HEK293 (cell line): ENCODE measurements around the gene DCLRE1C.

ENCODE experiments used
- CTCF ChIA-PET: fragments of 350-600 bp; formaldehyde crosslinking; extraction: SDS; loops from one replicate; lab custom pipeline; 2021; ENCODE audit warnings: antibody characterized with exemption; lab: Yijun Ruan, JAX
- POLR2A ChIA-PET: fragments of 300-600 bp; formaldehyde crosslinking; extraction: SDS; loops from one replicate; lab custom pipeline; 2020; ENCODE audit warnings: antibody characterized with exemption, inconsistent platforms; lab: Yijun Ruan, JAX
- H3K27ac ChIP-seq: fragments of 200-500 bp; sonication (Bioruptor generic); 2 replicates; pipeline ENCODE4 v1.5.1; 2014; ENCODE audit warnings: low read depth, low read length, control low read depth, inconsistent platforms; ENCODE audit errors: extremely low read depth
- H3K36me3 ChIP-seq, 2 experiments: fragments of 200-500 bp in 1 of 2; sonication (Bioruptor generic) in 1 of 2; 1 replicate in 1 of 2; 2 replicates in 1 of 2; pipeline ENCODE4 v1.5.1; 2014 to 2017; ENCODE audit warnings: inconsistent platforms in 2 of 2, low read length in 2 of 2; ENCODE audit not compliant: control insufficient read depth in 2 of 2, insufficient read depth in 1 of 2
- H3K4me1 ChIP-seq: fragments of 200-500 bp; sonication (Bioruptor generic); 2 replicates; pipeline ENCODE4 v1.5.1; 2014; ENCODE audit warnings: mild to moderate bottlenecking, low read length, inconsistent platforms; ENCODE audit not compliant: control insufficient read depth, insufficient read depth
- H3K4me3 ChIP-seq: 2 replicates; pipeline ENCODE4 v1.5.1; 2011; ENCODE audit warnings: low read depth, mild to moderate bottlenecking, control low read depth, low read length, moderate library complexity
- H3K9me3 ChIP-seq: fragments of 200-500 bp; sonication (Bioruptor generic); 2 replicates; pipeline ENCODE4 v1.5.1; 2014; ENCODE audit warnings: low read depth, low read length, inconsistent platforms; ENCODE audit not compliant: control insufficient read depth, insufficient read depth
- GLI4 ChIP-seq: fragments of 450-650 bp; formaldehyde crosslinking; IDR thresholded peaks from 2 replicates; pipeline ENCODE4 v1.5.1; 2016; ENCODE audit warnings: missing biosample characterization, missing genetic modification characterization
- KLF1 ChIP-seq: fragments of 450-650 bp; formaldehyde crosslinking; IDR thresholded peaks from 2 replicates; pipeline ENCODE4 v1.5.1; 2016; ENCODE audit warnings: missing biosample characterization, missing genetic modification characterization
- KLF7 ChIP-seq: fragments of 450-650 bp; formaldehyde crosslinking; IDR thresholded peaks from 2 replicates; pipeline ENCODE4 v1.5.1; 2016; ENCODE audit warnings: missing biosample characterization, missing genetic modification characterization, borderline replicate concordance
- PRDM1 ChIP-seq: fragments of 450-650 bp; formaldehyde crosslinking; IDR thresholded peaks from 2 replicates; pipeline ENCODE4; 2016; ENCODE audit warnings: missing biosample characterization, missing genetic modification characterization
- SALL2 ChIP-seq: fragments of 450-650 bp; formaldehyde crosslinking; IDR thresholded peaks from 2 replicates; pipeline ENCODE4 v1.5.0; 2017; ENCODE audit warnings: missing biosample characterization, mild to moderate bottlenecking, missing genetic modification characterization, borderline replicate concordance
- SCRT1 ChIP-seq: fragments of 450-650 bp; formaldehyde crosslinking; IDR thresholded peaks from 2 replicates; pipeline ENCODE4 v1.5.1; 2016; ENCODE audit warnings: missing biosample characterization, missing genetic modification characterization, borderline replicate concordance
- TCF7L2 ChIP-seq: IDR thresholded peaks from 2 replicates; pipeline ENCODE4 v1.6.1; 2011; ENCODE audit warnings: low read depth, mild to moderate bottlenecking, inconsistent platforms, low read length, moderate library complexity, borderline replicate concordance
- TRIM28 ChIP-seq: IDR thresholded peaks from 2 replicates; pipeline ENCODE4 v1.6.1; 2011; ENCODE audit warnings: low read length, control low read depth, borderline replicate concordance
- ZBTB1 ChIP-seq: fragments of 450-650 bp; formaldehyde crosslinking; IDR thresholded peaks from 2 replicates; pipeline ENCODE4 v1.5.1; 2016; ENCODE audit warnings: missing biosample characterization, missing genetic modification characterization
- ZFP3 ChIP-seq: fragments of 450-650 bp; formaldehyde crosslinking; IDR thresholded peaks from 2 replicates; pipeline ENCODE4 v1.5.1; 2016; ENCODE audit warnings: low read depth, missing biosample characterization, missing genetic modification characterization
- ZFP41 ChIP-seq: fragments of 450-650 bp; formaldehyde crosslinking; IDR thresholded peaks from 2 replicates; pipeline ENCODE4 v1.5.1; 2016; ENCODE audit warnings: missing biosample characterization, missing genetic modification characterization, borderline replicate concordance
- ZNF10 ChIP-seq: fragments of 450-650 bp; formaldehyde crosslinking; IDR thresholded peaks from 2 replicates; pipeline ENCODE4 v1.5.1; 2017; ENCODE audit warnings: missing biosample characterization, missing genetic modification characterization
- ZNF133 ChIP-seq: fragments of 450-650 bp; formaldehyde crosslinking; IDR thresholded peaks from 2 replicates; pipeline ENCODE4 v1.5.1; 2016; ENCODE audit warnings: missing biosample characterization, missing genetic modification characterization
- ZNF169 ChIP-seq: fragments of 450-650 bp; formaldehyde crosslinking; IDR thresholded peaks from 2 replicates; pipeline ENCODE4 v1.5.1; 2016; ENCODE audit warnings: missing biosample characterization, missing genetic modification characterization
- ZNF266 ChIP-seq: fragments of 450-650 bp; formaldehyde crosslinking; IDR thresholded peaks from 2 replicates; pipeline ENCODE4 v1.5.1; 2016; ENCODE audit warnings: missing biosample characterization, missing genetic modification characterization, low read depth
- ZNF274 ChIP-seq, 2 experiments: fragments of 200-500 bp in 1 of 2; fragments of 450-650 bp in 1 of 2; sonication (Bioruptor generic) in 1 of 2; formaldehyde crosslinking in 1 of 2; IDR thresholded peaks; 2 replicates each; pipeline versions ENCODE4 v1.5.1 to v1.6.1; 2014 to 2016; ENCODE audit warnings: borderline replicate concordance in 1 of 2, inconsistent platforms in 1 of 2, low read length in 1 of 2, missing biosample characterization in 1 of 2, missing genetic modification characterization in 1 of 2
- ZNF324 ChIP-seq: fragments of 450-650 bp; formaldehyde crosslinking; IDR thresholded peaks from 2 replicates; pipeline ENCODE4 v1.5.1; 2016; ENCODE audit warnings: missing biosample characterization, missing genetic modification characterization
- ZNF366 ChIP-seq: fragments of 450-650 bp; formaldehyde crosslinking; conservative IDR thresholded peaks from 2 replicates; pipeline ENCODE4 v1.5.1; 2016; ENCODE audit warnings: missing biosample characterization, missing genetic modification characterization
- ZNF596 ChIP-seq: fragments of 450-650 bp; IDR thresholded peaks from 2 replicates; pipeline ENCODE4 v1.5.0; 2018; ENCODE audit warnings: missing biosample characterization, mild to moderate bottlenecking, missing genetic modification characterization, moderate library complexity
- ZNF654 ChIP-seq: fragments of 450-650 bp; formaldehyde crosslinking; IDR thresholded peaks from 2 replicates; pipeline ENCODE4 v1.5.1; 2016; ENCODE audit warnings: low read depth, missing biosample characterization, missing genetic modification characterization
- ZNF776 ChIP-seq: fragments of 450-650 bp; formaldehyde crosslinking; IDR thresholded peaks from 2 replicates; pipeline ENCODE4 v1.5.0; 2017; ENCODE audit warnings: missing biosample characterization, missing genetic modification characterization, borderline replicate concordance
- ZNF785 ChIP-seq: fragments of 450-650 bp; formaldehyde crosslinking; IDR thresholded peaks from 2 replicates; pipeline ENCODE4 v1.5.1; 2016; ENCODE audit warnings: missing biosample characterization, missing genetic modification characterization
- ZNF791 ChIP-seq: fragments of 450-650 bp; formaldehyde crosslinking; IDR thresholded peaks from 2 replicates; pipeline ENCODE4 v1.5.1; 2016; ENCODE audit warnings: missing biosample characterization, missing genetic modification characterization
- ZSCAN23 ChIP-seq: fragments of 450-650 bp; formaldehyde crosslinking; IDR thresholded peaks from 2 replicates; pipeline ENCODE4 v1.5.1; 2016; ENCODE audit warnings: missing biosample characterization, missing genetic modification characterization
- TF ChIP-seq, protein P1 (sequence below): fragments of 450-650 bp; formaldehyde crosslinking; IDR thresholded peaks from 2 replicates; pipeline ENCODE4 v1.5.1; 2016; ENCODE audit warnings: missing biosample characterization, missing genetic modification characterization
- TF ChIP-seq, protein P2 (sequence below): fragments of 450-650 bp; formaldehyde crosslinking; IDR thresholded peaks from 2 replicates; pipeline ENCODE4 v1.5.1; 2016; ENCODE audit warnings: missing biosample characterization, missing genetic modification characterization
- TF ChIP-seq, protein P3 (sequence below): fragments of 450-650 bp; formaldehyde crosslinking; IDR thresholded peaks from 2 replicates; pipeline ENCODE4 v1.5.1; 2016; ENCODE audit warnings: missing biosample characterization, missing genetic modification characterization, borderline replicate concordance

The DCLRE1C gene

DNA sequence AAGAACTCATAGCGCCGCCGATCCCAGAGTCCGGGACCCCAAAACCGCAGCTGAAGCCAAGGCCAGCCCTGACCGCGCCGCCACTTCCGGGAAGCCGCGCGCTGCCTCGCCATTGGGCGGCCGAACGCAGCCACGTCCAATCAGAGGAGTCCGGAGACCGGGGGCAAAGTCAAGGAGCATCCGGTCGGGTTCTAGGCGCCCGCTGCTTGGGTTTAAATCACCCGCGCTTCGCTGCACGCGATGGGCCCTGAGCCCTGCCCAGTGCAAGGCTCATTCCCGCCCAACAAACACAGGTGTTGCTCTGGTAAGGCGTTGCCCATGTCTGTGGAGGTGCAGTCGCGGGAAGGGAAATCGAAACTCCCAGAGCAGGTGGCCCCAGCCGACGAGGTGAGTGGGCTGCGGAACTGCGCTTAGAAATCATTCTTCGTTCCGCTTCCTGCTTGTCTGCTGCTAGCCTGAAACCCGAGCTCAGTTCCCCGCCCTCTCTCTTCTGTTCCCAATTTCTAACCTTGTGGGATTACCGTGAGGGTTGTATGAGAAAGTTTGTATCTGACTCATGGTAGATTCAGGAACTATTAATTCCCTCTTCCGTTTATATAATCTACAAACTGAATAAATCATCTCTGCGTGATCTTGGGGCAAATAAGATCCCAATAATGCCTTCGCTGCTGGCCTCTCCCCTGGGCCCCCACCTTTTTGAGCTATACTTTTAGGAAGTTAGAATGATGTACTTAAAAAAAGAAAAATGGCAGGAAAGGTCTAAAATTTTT is at the start of gene DCLRE1C:
Gene DCLRE1C (minus strand): TSS at position 96 of the 770 bp plus-strand sequence. CDS start 86 bp downstream, at position 10.
- ChIA-PET POLR2A (interaction anchor here (0.8 to 2.2 kb wide), 7 partner anchors 17 to 152 kb away, joined by 3 to 19 read pairs (median 5); partner anchors contain the start of genes CDNF, HSPA14, MSANTD7 and RPP38), CTCF (interaction anchor here (0.8 kb wide), 1 partner anchor 18 kb away, joined by 4 read pairs; no protein-coding TSS in a partner anchor)
- Histone ChIP-seq H3K4me1 (0 out of 2 replicates have a peak, but pooled peaks cover 2% of the 10 kb centered on the region), H3K27ac (peak within 1 kb of the TSS; percentile 48; the same call in 1 of the 2 replicates), H3K9me3 (no peaks in the 10 kb centered on the region), H3K4me3 (peak within 1 kb of the TSS; percentile 80), H3K36me3 (peaks cover 0 to 3% of the 10 kb centered on the region in 2 experiments; a peak in 2 of 3 replicates)
- TF ChIP-seq, protein P1, sequence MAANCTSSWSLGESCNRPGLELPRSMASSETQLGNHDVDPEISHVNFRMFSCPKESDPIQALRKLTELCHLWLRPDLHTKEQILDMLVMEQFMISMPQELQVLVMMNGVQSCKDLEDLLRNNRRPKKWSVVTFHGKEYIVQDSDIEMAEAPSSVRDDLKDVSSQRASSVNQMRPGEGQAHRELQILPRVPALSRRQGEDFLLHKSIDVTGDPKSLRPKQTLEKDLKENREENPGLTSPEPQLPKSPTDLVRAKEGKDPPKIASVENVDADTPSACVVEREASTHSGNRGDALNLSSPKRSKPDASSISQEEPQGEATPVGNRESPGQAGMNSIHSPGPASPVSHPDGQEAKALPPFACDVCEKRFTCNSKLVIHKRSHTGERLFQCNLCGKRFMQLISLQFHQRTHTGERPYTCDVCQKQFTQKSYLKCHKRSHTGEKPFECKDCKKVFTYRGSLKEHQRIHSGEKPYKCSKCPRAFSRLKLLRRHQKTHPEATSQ, result no peak
- TF ChIP-seq ZNF10 (tag by site-specific recombination) (peak; percentile 66; the same call in 1 of the 2 replicates), ZFP41 (tag by site-specific recombination) (no peak), ZNF785 (tag by site-specific recombination) (no peak), ZNF654 (0 out of 2 replicates have a peak, but pooled peaks have one; percentile 4), ZNF366 (tag by site-specific recombination) (0 out of 2 replicates have a peak, but pooled peaks have one; percentile 25), ZNF266 (tag by site-specific recombination) (no peak), KLF7 (tag by site-specific recombination) (peak; percentile 58; the same call in 1 of the 2 replicates), ZNF324 (peak; percentile 67; the same call in 1 of the 2 replicates), ZNF776 (no peak), ZNF133 (tag by site-specific recombination) (no peak), SALL2 (tag by site-specific recombination) (no peak), ZNF791 (tag by site-specific recombination) (no peak), ZNF274 (IDR thresholded peaks at IDR 0.05; ENCODE audit: low read length) (no peak), ZNF274 (tag by site-specific recombination; IDR thresholded peaks at IDR 0.05; ENCODE audit: borderline replicate concordance) (no peak), ZBTB1 (tag by site-specific recombination) (no peak), PRDM1 (tag by site-specific recombination) (peak; percentile 78), SCRT1 (no peak), ZSCAN23 (tag by site-specific recombination) (no peak), TCF7L2 (no peak), ZNF596 (no peak), ZNF169 (tag by site-specific recombination) (no peak), KLF1 (peak; percentile 64; the same call in 1 of the 2 replicates), TRIM28 (0 out of 2 replicates have a peak, but pooled peaks have one; percentile 41), GLI4 (no peak), ZFP3 (tag by site-specific recombination) (no peak)
- TF ChIP-seq, protein P2, sequence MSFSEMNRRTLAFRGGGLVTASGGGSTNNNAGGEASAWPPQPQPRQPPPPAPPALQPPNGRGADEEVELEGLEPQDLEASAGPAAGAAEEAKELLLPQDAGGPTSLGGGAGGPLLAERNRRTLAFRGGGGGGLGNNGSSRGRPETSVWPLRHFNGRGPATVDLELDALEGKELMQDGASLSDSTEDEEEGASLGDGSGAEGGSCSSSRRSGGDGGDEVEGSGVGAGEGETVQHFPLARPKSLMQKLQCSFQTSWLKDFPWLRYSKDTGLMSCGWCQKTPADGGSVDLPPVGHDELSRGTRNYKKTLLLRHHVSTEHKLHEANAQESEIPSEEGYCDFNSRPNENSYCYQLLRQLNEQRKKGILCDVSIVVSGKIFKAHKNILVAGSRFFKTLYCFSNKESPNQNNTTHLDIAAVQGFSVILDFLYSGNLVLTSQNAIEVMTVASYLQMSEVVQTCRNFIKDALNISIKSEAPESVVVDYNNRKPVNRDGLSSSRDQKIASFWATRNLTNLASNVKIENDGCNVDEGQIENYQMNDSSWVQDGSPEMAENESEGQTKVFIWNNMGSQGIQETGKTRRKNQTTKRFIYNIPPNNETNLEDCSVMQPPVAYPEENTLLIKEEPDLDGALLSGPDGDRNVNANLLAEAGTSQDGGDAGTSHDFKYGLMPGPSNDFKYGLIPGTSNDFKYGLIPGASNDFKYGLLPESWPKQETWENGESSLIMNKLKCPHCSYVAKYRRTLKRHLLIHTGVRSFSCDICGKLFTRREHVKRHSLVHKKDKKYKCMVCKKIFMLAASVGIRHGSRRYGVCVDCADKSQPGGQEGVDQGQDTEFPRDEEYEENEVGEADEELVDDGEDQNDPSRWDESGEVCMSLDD, result peak; percentile 77
- TF ChIP-seq, protein P3, sequence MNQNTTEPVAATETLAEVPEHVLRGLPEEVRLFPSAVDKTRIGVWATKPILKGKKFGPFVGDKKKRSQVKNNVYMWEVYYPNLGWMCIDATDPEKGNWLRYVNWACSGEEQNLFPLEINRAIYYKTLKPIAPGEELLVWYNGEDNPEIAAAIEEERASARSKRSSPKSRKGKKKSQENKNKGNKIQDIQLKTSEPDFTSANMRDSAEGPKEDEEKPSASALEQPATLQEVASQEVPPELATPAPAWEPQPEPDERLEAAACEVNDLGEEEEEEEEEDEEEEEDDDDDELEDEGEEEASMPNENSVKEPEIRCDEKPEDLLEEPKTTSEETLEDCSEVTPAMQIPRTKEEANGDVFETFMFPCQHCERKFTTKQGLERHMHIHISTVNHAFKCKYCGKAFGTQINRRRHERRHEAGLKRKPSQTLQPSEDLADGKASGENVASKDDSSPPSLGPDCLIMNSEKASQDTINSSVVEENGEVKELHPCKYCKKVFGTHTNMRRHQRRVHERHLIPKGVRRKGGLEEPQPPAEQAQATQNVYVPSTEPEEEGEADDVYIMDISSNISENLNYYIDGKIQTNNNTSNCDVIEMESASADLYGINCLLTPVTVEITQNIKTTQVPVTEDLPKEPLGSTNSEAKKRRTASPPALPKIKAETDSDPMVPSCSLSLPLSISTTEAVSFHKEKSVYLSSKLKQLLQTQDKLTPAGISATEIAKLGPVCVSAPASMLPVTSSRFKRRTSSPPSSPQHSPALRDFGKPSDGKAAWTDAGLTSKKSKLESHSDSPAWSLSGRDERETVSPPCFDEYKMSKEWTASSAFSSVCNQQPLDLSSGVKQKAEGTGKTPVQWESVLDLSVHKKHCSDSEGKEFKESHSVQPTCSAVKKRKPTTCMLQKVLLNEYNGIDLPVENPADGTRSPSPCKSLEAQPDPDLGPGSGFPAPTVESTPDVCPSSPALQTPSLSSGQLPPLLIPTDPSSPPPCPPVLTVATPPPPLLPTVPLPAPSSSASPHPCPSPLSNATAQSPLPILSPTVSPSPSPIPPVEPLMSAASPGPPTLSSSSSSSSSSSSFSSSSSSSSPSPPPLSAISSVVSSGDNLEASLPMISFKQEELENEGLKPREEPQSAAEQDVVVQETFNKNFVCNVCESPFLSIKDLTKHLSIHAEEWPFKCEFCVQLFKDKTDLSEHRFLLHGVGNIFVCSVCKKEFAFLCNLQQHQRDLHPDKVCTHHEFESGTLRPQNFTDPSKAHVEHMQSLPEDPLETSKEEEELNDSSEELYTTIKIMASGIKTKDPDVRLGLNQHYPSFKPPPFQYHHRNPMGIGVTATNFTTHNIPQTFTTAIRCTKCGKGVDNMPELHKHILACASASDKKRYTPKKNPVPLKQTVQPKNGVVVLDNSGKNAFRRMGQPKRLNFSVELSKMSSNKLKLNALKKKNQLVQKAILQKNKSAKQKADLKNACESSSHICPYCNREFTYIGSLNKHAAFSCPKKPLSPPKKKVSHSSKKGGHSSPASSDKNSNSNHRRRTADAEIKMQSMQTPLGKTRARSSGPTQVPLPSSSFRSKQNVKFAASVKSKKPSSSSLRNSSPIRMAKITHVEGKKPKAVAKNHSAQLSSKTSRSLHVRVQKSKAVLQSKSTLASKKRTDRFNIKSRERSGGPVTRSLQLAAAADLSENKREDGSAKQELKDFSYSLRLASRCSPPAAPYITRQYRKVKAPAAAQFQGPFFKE (tag by site-specific recombination), result no peak
